ENCODE measurements around the gene GRK5.

The GRK5 gene

DNA sequence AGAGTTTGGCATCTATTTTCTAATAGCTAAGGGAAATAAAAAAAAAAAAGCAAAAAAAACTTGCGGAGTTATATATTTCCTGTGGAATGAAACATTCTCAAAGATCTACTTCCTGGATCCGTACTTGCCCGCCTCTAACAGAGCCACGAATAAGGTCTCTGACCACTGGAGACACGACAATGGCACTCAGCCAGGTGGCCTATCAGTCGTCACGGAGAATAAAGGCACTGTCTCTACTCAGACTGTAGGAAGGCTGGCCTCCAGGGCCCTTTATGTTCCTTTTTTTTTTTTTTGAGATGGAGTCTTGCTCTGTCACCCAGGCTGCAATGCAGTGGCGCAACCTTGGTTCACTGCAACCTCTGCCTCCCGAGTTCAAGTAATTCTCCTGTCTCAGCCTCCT lies 276.5 kb downstream of the GRK5 start:
- no peak for DNase-seq (ENCODE audit: low spot score)

- DNase-seq (ENCODE audit: low spot score), result no peak
Observed at GRCh38 chr10:119488675-119489074, 281.3 kb downstream of the GRK5 start.

DNA sequence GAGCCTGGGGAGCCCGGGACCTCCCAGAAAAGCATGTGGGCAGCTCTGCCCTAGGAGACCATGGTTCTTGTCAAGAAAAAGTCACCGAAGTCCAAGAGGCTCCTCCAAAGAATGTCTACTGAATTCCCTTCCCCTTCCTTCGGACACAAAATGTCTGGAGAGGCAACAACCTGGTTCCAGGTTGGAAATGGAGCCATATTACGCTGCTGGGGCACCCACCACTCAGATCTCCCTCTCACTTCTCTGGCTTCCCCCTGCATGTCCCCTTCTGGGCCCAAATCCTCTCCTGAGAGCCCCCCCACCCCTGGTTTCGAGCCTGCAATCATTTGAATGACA lies 282.6 kb downstream of the GRK5 start:
- DNase-seq (ENCODE audit: low spot score), result no peak

DNA sequence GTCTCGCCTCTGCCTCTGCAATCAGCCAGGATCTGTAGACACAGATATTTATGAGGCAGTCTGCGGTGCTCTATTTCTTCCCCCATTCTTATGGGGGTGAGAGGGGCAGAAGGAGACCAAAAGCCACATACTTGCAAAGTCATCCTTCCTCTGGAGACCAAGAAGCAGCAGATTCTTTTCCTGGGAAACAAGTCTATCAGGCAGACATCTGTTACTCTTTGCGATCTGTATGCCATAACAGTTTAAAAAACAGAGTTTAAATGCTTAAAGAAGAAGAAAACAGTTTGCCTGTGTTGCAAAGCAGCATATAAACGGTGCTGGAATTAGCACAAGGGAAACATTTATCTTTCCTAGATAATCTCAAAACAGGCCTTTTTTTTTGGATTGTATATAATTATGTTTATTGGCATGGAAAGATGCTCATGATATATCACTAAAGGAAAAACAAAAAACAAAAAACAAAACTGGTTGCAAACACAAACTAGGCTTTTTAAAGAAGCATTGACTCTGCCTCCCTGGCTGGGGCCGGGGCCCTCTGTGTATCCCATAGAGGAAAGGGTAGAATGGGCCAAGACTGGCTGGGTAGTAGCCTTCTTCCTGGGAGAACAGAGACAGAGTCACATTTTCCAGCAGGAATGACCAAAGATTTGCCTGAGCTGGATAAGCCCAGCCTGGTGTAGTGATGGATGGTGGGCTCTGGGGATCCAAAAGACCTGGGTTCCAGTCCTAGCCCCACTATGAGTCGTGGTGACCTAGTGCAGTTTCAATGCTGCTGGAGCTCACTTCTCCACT lies 284.8 kb downstream of the GRK5 start:
- no peak for DNase-seq (ENCODE audit: low spot score)

DNA sequence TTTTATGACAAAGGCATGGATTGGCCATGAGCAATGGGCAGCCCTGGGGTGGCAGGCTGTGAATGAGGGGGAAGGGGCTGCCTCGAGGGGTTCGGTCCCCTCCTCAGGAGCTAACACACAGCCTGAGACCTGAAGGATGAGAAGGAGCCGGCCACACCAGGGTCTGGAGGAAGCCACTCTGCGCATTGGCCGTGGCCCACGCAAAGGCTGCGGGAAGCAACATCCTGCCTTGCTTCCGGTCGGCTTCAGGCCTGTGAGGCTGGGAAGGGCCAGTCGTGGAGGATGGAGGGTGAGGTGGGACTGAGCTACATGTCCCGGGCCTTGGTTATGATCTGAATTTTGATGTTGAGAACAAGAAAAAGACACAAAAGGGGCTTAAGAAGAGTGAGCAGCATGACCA lies 285.8 kb downstream of the GRK5 start:
- no peak for DNase-seq (ENCODE audit: low spot score)

DNA sequence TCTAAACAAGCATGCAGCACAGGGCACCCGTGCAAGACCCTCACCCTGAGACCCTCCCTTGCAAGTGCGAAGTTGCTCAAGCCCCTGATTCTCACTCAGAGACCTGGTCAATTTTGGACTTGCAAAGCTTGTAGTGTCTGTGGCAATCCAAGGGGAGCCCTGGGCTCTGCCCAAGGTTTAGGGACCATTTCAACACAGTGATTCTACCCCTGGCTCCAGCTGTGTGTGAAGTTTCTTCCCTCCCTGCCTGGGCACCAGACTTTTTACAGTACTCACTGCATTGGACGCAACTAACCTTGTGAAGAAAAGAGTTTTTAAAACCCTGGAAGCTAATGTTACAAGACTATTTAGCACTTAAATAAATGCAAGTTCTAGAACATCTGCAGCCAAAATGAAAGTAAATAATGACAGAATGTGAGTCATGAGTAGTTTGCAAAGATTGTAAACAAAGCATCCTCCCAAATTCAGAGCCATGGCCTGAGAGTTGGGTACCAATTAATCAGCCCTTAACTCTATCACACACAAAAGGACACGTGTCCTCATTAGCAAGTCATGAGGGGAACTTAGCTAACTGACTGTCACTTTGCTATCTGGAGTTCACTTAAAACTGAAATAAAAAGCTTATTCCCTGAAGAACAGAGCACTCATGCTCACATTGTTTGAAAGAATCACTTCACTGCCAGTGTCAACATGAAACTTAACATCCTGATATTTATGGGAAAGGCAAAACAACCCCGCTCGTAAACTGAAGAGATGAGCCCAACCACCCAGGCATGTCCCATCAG lies 287.1 kb downstream of the GRK5 start:
- no peak for DNase-seq (ENCODE audit: low spot score)

- no peak for DNase-seq (ENCODE audit: low spot score)
Observed at GRCh38 chr10:119495021-119495505, 287.7 kb downstream of the GRK5 start.

- no peak for DNase-seq (ENCODE audit: low spot score)
Observed at GRCh38 chr10:119495545-119495944, 288.2 kb downstream of the GRK5 start.

- no peak for DNase-seq (ENCODE audit: low spot score)
Observed at GRCh38 chr10:119496273-119496672, 288.9 kb downstream of the GRK5 start.

DNA sequence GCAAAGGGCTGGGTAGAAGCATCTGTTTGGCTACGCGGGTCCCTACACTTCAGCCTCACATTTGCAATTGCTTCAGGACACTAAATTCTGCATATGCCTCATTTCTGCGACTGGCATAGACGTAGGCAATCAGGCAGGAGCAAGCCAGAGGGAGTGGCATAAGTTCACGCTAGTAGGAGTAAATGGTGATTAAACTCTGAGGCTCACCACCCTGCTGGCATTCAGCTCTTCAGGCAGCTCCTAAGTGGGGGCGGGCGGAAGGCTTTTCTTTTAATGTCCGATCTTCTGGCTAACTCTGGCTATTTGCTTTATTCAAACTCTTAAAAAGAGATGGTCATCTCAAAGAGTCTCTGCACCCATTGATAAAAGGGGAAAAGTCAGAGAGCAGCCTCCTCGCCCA lies 289.9 kb downstream of the GRK5 start:
- DNase-seq (ENCODE audit: low spot score), result no peak

DNA sequence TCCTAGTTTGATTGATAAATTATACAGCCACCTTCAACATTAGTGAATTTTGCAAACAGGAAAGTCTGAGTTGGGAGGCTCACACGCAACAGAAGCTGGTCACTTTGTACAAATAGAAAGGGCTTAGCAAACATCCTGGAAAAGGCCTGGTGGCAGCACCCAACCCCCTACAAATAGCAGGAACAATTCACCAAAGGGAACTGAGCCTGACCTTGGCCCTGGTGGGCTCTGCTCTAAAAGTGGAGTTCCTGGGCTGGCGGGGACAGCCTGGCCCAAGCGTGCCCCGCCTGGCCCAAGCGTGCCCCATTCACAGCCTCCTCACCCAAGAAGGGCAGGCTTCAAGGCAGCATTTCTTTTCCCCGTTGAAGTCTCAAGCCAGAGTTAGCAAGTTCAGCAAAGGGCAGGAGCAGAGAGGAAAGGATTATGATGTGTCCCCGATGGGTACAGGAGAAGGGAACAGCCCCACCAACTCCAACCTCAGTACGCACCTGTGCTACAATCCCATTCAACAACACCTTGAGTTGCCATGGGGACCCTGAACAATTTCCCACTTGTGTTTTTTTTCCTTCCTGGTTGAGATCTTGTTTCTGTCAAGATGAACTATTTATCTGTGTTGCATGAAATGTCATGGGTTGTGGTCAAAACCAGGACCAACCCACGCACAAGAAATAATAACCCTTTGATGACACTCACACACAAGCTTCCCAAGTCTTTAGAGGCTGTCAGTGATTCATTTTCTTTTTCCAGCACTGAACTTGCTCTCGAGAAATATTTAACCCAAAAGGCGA lies 291.7 kb downstream of the GRK5 start:
- DNase-seq (ENCODE audit: low spot score), result peak; percentile 27

- DNase-seq (ENCODE audit: low spot score), result no peak
Observed at GRCh38 chr10:119499677-119500002, 292.3 kb downstream of the GRK5 start.

DNA sequence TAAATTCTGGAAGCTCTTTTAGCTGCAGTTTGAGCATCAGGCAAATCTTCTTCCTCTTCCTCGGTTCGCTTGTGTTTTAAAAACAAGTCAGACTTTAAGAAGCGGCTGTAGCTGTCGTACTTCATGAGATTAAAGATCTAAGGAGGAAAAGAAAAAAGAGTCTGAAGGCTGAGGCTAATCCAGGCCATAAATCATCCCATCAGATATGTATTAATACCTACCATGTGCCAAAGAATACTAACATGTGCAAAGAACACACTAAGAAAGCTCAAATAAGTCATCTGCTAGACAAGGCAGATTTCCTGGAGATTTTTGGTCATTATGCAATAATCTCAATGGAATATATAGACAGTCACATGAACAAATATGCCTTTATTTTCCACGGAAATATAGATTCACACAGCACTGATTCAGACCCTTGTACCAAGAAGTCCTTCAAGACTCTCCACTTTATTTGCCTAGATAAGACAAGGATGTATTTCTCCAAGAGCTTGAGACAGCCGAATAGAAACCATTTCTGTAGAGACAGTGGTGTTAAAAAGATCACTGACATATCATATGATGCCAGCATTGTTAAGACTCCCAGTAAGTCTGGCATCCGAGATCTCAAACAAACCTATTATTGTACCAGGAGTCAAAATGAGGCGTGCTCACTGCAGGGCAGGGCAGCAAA lies 292.9 kb downstream of the GRK5 start:
- DNase-seq (ENCODE audit: low spot score), result no peak

DNA sequence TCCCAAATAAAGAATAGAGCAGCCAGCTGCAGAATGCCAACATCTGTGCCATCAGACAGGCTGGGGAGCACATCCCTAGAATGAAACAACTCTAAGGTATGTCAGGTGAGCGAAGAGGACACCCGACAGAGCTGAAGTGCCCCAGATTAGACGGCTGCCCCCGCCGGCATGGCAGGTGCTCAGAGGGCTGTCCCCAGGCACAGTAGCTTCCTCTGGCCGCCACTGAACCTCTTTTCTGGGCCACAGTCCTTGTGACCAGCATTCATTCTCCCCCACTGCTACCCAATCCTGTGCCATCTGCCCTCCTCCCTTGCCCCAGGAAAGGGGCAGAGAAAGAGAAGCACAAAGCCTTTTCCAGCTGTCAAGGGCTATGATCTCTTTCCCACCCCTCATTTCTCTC lies 293.4 kb downstream of the GRK5 start:
- DNase-seq (ENCODE audit: low spot score), result no peak

DNA sequence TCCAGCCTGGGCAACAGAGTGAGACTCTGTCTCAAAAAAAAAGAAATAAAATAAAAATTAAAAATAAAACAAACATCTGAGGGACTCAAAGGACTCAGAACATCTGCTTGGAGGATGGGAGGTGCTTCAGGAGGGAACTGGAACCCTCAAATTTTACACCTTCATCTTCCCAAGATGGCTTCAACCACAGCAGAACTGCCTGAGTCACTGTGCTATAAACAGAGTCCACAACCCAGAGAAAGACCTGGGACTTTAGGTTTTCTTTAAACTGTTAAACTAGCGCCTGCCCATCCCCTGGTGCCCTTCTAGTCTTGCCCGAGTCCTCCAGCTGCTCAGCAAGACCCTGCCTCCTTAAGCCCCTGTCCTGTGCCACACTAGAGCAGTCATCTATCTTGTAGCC lies 294.3 kb downstream of the GRK5 start:
- DNase-seq (ENCODE audit: low spot score), result no peak

DNA sequence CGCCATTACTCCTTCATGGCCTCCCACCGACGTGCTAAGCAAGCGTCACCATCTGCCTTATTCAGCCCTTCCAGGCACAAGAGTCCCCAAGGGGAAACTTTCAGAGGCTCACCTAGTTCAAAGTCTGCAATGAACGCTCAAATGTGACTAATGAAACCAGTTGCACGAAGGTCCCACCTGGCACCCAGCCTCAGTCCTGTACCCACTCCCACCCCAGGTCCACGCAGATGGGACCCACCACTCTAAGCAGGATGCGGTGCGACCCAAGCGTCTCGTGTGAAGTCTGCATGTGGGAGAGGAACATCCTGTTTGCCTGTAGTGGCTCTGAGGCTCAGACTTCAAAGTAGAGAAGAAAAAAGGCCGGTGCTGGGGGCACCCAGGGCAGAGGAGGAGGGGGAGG lies 294.8 kb downstream of the GRK5 start:
- no peak for DNase-seq (ENCODE audit: low spot score)

DNA sequence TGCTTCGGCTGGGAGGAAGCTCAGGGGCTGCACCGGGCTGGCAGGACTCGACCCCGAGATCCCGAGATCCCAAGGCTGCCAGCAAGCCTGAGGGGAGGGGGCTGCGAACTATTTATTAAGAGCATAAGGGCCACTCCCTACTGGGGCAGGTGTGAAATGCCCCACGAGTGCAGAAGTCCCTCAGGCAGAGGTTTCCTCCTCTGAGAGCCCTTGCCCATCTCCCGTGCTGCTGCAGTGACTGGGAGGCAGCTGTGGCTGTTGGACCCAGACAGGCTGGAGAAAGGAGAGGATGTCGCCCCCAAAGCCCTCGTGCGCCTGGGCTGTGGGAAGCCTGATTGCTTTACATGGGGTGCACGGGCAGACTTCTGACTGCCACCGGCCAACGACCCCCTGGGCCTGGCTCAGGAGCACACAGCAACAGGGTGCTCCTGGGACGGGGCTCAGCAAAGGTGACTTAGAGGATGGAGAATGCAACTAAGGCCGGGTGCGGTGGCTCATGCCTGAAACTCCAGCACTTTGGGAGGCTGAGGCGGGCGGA lies 295.3 kb downstream of the GRK5 start:
- DNase-seq (ENCODE audit: low spot score), result no peak

DNA sequence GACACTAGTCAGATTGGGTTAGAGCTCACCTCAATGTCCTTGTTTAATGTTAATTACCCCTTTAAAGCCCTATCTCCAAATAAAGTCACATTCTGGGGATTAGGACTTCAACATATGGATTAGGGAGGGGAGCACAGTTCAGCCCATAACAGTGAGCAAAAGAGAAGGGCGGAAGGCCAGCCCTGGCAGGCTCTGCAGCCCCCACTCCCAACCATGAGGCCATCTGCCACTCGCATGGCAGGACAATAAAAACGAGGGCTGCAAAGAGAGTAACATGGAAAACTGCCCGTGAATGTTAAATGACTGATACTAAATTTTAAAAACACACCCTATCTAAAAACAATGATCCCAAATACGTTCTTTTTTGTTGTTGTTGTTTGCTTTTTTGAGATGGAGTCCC lies 296.4 kb downstream of the GRK5 start:
- no peak for DNase-seq (ENCODE audit: low spot score)

DNA sequence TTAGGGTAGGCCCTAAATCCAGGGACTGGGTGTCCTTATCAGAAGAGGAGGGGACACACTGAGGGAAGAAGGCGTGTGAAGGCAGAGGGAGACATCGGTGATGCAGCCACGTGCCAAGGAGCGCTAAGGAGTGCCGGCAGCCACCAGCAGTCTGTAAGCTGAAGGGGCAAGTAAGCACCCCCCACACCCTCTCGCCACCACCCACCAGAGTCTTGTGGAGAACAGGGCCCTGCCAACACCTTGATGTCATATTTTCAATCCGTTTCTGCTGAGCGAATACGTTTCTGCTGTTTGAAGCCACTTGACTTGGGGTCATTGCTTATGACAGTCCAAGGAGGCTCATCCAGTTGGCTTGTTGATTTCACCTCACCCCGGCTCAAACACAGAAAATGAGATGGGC lies 297.3 kb downstream of the GRK5 start:
- DNase-seq (ENCODE audit: low spot score), result no peak

GRCh38 chr10:119505131-119505551 lies 297.8 kb downstream of the GRK5 start:
- DNase-seq (ENCODE audit: low spot score), result no peak
